Measurements from ENCODE around the gene ARSB.

ARSB gene

GRCh38 chr5:78964889-78965288 is 20.2 kb downstream of the ARSB start:
- no peak for TF ChIP-seq JUND (IDR thresholded peaks at IDR 0.05; ENCODE audit: low read depth)
- in situ Hi-C loops (cut with HindIII; ENCODE audit: low pct_unique_long_range_greater_than_20kb, low sequenced_read_pairs): no loop called here
- DNase-seq (ENCODE audit: low read depth in 1 of 2, low spot score in 1 of 2): peak in 1 of 2 experiments; percentile 82

GRCh38 chr5:78961743-78962142 is 23.4 kb downstream of the ARSB start:
- in situ Hi-C loops (cut with HindIII; ENCODE audit: low pct_unique_long_range_greater_than_20kb, low sequenced_read_pairs): no loop called here
- no peak for DNase-seq (ENCODE audit: low read depth in 1 of 2, low spot score in 1 of 2)
- TF ChIP-seq JUND (IDR thresholded peaks at IDR 0.05; ENCODE audit: low read depth): no peak

GRCh38 chr5:78959767-78960166 is 25.3 kb downstream of the ARSB start:
- in situ Hi-C loops (cut with HindIII; ENCODE audit: low pct_unique_long_range_greater_than_20kb, low sequenced_read_pairs): no loop called here
- DNase-seq (ENCODE audit: low read depth in 1 of 2, low spot score in 1 of 2): no peak
- TF ChIP-seq JUND (IDR thresholded peaks at IDR 0.05; ENCODE audit: low read depth): no peak

GRCh38 chr5:78958672-78959445 is 26.3 kb downstream of the ARSB start:
- in situ Hi-C loops (cut with HindIII; ENCODE audit: low pct_unique_long_range_greater_than_20kb, low sequenced_read_pairs): no loop called here
- TF ChIP-seq JUND (IDR thresholded peaks at IDR 0.05; ENCODE audit: low read depth): no peak
- peak in 1 of 2 experiments; percentile 18 for DNase-seq (ENCODE audit: low read depth in 1 of 2, low spot score in 1 of 2)

- no peak for TF ChIP-seq JUND (IDR thresholded peaks at IDR 0.05; ENCODE audit: low read depth)
- in situ Hi-C loops (cut with HindIII; ENCODE audit: low pct_unique_long_range_greater_than_20kb, low sequenced_read_pairs): no loop called here
- DNase-seq (ENCODE audit: low read depth in 1 of 2, low spot score in 1 of 2): no peak
Observed at GRCh38 chr5:78956901-78957300, 28.2 kb downstream of the ARSB start.

- TF ChIP-seq JUND (IDR thresholded peaks at IDR 0.05; ENCODE audit: low read depth): no peak
- in situ Hi-C loops (cut with HindIII; ENCODE audit: low pct_unique_long_range_greater_than_20kb, low sequenced_read_pairs): no loop called here
- no peak for DNase-seq (ENCODE audit: low read depth in 1 of 2, low spot score in 1 of 2)
Observed at GRCh38 chr5:78953092-78953800, 31.9 kb downstream of the ARSB start.

- no peak for TF ChIP-seq JUND (IDR thresholded peaks at IDR 0.05; ENCODE audit: low read depth)
- in situ Hi-C loops (cut with HindIII; ENCODE audit: low pct_unique_long_range_greater_than_20kb, low sequenced_read_pairs): no loop called here
- DNase-seq (ENCODE audit: low read depth in 1 of 2, low spot score in 1 of 2): no peak
Observed at GRCh38 chr5:78930721-78931120, 54.4 kb downstream of the ARSB start.

GRCh38 chr5:78929833-78930232 is 55.3 kb downstream of the ARSB start:
- no peak for TF ChIP-seq JUND (IDR thresholded peaks at IDR 0.05; ENCODE audit: low read depth)
- in situ Hi-C loops (cut with HindIII; ENCODE audit: low pct_unique_long_range_greater_than_20kb, low sequenced_read_pairs): no loop called here
- no peak for DNase-seq (ENCODE audit: low read depth in 1 of 2, low spot score in 1 of 2)

- in situ Hi-C loops (cut with HindIII; ENCODE audit: low pct_unique_long_range_greater_than_20kb, low sequenced_read_pairs): no loop called here
- peak in 1 of 2 experiments; percentile 2 for DNase-seq (ENCODE audit: low read depth in 1 of 2, low spot score in 1 of 2)
- no peak for TF ChIP-seq JUND (IDR thresholded peaks at IDR 0.05; ENCODE audit: low read depth)
Observed at GRCh38 chr5:78927657-78928282, 57.3 kb downstream of the ARSB start.

- in situ Hi-C loops (cut with HindIII; ENCODE audit: low pct_unique_long_range_greater_than_20kb, low sequenced_read_pairs): no loop called here
- DNase-seq (ENCODE audit: low read depth in 1 of 2, low spot score in 1 of 2): no peak
- TF ChIP-seq JUND (IDR thresholded peaks at IDR 0.05; ENCODE audit: low read depth): no peak
Observed at GRCh38 chr5:78926252-78926651, 58.9 kb downstream of the ARSB start.

- no peak for TF ChIP-seq JUND (IDR thresholded peaks at IDR 0.05; ENCODE audit: low read depth)
- in situ Hi-C loops (cut with HindIII; ENCODE audit: low pct_unique_long_range_greater_than_20kb, low sequenced_read_pairs): no loop called here
- no peak for DNase-seq (ENCODE audit: low read depth in 1 of 2, low spot score in 1 of 2)
Observed at GRCh38 chr5:78925129-78925876, 59.8 kb downstream of the ARSB start.

- no peak for TF ChIP-seq JUND (IDR thresholded peaks at IDR 0.05; ENCODE audit: low read depth)
- in situ Hi-C loops (cut with HindIII; ENCODE audit: low pct_unique_long_range_greater_than_20kb, low sequenced_read_pairs): no loop called here
Observed at GRCh38 chr5:78923622-78923970, 61.5 kb downstream of the ARSB start.

More at GRCh38 chr5:78923622-78923970, 61.5 kb downstream of the ARSB start:
- DNase-seq (ENCODE audit: low read depth in 1 of 2, low spot score in 1 of 2): no peak
